Keratinocyte (primary cell): ENCODE measurements around the gene SH2D3C. TPM values are rescaled to one million over a fixed set of nuclear protein-coding genes. Genes with fewer than 3 reads are reported as not detected.

Experiments
- DNase-seq: peaks from one replicate; pipeline ENCODE4 v3.0.0-alpha.2; 2011; ENCODE audit warnings: low read depth, missing footprints, low spot score
- FAIRE-seq: peaks from 2 replicates; lab custom pipeline; 2011; peaks lifted over from hg19 to GRCh38; lab: Jason Lieb, UNC
- H2AFZ ChIP-seq: 2 replicates; pipeline ENCODE4 v1.6.0; 2012; ENCODE audit warnings: low read length, control low read depth, inconsistent platforms; ENCODE audit not compliant: control insufficient read depth
- H3K27ac ChIP-seq: 2 replicates; pipeline ENCODE4 v1.5.1; 2011; ENCODE audit warnings: low read length; ENCODE audit not compliant: control insufficient read depth, insufficient read depth
- H3K27me3 ChIP-seq: 3 replicates; pipeline ENCODE4 v1.6.0; 2011; ENCODE audit warnings: low read length; ENCODE audit not compliant: control insufficient read depth, insufficient read depth; ENCODE audit errors: extremely low read depth
- H3K36me3 ChIP-seq, 2 experiments: 2 replicates in 1 of 2; 3 replicates in 1 of 2; pipeline ENCODE4 v1.5.1; 2011; ENCODE audit warnings: low read length in 2 of 2, mild to moderate bottlenecking in 1 of 2; ENCODE audit not compliant: control insufficient read depth in 2 of 2, insufficient read depth in 2 of 2; ENCODE audit errors: extremely low read depth in 1 of 2
- H3K4me1 ChIP-seq: 3 replicates; pipeline ENCODE4 v1.5.1; 2011; ENCODE audit warnings: low read length; ENCODE audit not compliant: control insufficient read depth, insufficient read depth; ENCODE audit errors: extremely low read depth
- H3K4me2 ChIP-seq: 3 replicates; pipeline ENCODE4 v1.6.0; 2011; ENCODE audit warnings: low read depth, low read length; ENCODE audit not compliant: control insufficient read depth, insufficient read depth; ENCODE audit errors: extremely low read depth
- H3K4me3 ChIP-seq, 3 experiments: fragments of 200-600 bp in 1 of 3; sonication (generic) in 1 of 3; 2 replicates in 2 of 3; 3 replicates in 1 of 3; pipeline ENCODE4 v1.5.1; 2011 to 2016; ENCODE audit warnings: low read length in 3 of 3, mild to moderate bottlenecking in 3 of 3, control low read depth in 2 of 3, inconsistent platforms in 1 of 3, low read depth in 1 of 3, mixed read lengths in 1 of 3, mixed run types in 1 of 3, moderate library complexity in 1 of 3; ENCODE audit not compliant: control insufficient read depth in 2 of 3, insufficient read depth in 2 of 3; ENCODE audit errors: extremely low read depth in 1 of 3
- H3K79me2 ChIP-seq: 2 replicates; pipeline ENCODE4 v1.6.0; 2012; ENCODE audit warnings: low read length; ENCODE audit not compliant: control insufficient read depth, insufficient read depth
- H3K9ac ChIP-seq: 3 replicates; pipeline ENCODE4 v1.6.0; 2011; ENCODE audit warnings: low read length; ENCODE audit not compliant: control insufficient read depth, insufficient read depth; ENCODE audit errors: extremely low read depth
- H3K9me1 ChIP-seq: 3 replicates; pipeline ENCODE4 v1.6.0; 2011; ENCODE audit warnings: low read length; ENCODE audit not compliant: control insufficient read depth, insufficient read depth; ENCODE audit errors: extremely low read depth
- H3K9me3 ChIP-seq: 2 replicates; pipeline ENCODE4 v1.5.1; 2012; ENCODE audit warnings: low read depth, low read length; ENCODE audit not compliant: control insufficient read depth
- H4K20me1 ChIP-seq: 3 replicates; pipeline ENCODE4 v1.6.0; 2011; ENCODE audit warnings: low read length; ENCODE audit not compliant: control insufficient read depth, insufficient read depth; ENCODE audit errors: extremely low read depth
- EZH2 ChIP-seq: IDR thresholded peaks from one replicate; pipeline ENCODE4 v1.6.1; 2012; ENCODE audit warnings: inconsistent platforms, mild to moderate bottlenecking, low read length, moderate library complexity
- dilution Hi-C: fragments of 300-500 bp; cut with MboI; formaldehyde crosslinking; loops from one replicate; pipeline ENCODE4 v1.7.0; 2020; ENCODE audit warnings: low sequenced_read_pairs; ENCODE audit not compliant: extremely low pct_ligation_motif_present
- polyA plus RNA-seq, 5 experiments: library from polyadenylated mRNA; depleted of rRNA in 3 of 5; stranded (reverse) in 3 of 5; stranded (forward) in 1 of 5; unstranded in 1 of 5; fragments of >200 nt; gene quantifications; 1 replicate in 1 of 5; 2 replicates in 3 of 5; 3 replicates in 1 of 5; pipeline versions ENCODE4 v1.2.1 to v1.2.3, GENCODE V29; 2011 to 2012; ENCODE audit warnings: missing spikeins in 2 of 5, low read depth in 1 of 5, low replicate concordance in 1 of 5
- TF ChIP-seq, protein P1 (sequence below), 3 experiments: IDR thresholded peaks in 1 of 3; conservative IDR thresholded peaks in 1 of 3; optimal IDR thresholded peaks in 1 of 3; 2 replicates in 2 of 3; 3 replicates in 1 of 3; pipeline versions ENCODE3 to v1.5.1; 2011; ENCODE audit warnings: low read length in 3 of 3, mild to moderate bottlenecking in 3 of 3, moderate library complexity in 2 of 3, control low read depth in 1 of 3, inconsistent platforms in 1 of 3; ENCODE audit not compliant: insufficient read depth in 2 of 3; ENCODE audit errors: extremely low read depth in 1 of 3

The SH2D3C gene
- polyA plus RNA-seq, 1 donor (not counting 4 experiments of a cell fraction or from before 2014, with no cell fraction given), result 0.12 TPM

DNA sequence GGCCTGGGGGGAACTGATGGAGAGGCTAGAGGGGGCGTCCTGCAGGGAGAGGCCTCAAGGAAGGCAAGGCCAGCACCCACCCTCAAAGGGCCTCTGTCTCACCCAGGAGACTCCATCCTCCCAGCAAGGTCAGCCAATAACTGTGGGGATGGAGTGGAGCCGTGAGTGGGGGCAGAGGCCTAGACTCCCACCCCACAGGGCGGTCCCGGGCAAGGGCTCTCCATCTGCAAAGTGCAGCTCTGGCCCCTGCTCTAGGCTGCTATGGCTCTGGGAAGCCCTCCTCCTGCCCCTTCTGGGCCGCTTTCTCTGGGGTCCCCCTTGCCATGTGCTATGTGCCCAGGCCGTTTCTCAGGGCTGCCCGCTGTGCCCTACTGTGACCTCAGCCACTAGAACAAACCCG lies 38.3 kb upstream of the SH2D3C start:
- Histone ChIP-seq H3K27me3 (no peaks in the 10 kb centered on the region), H2AFZ (no peak overlapping the region), H3K79me2 (no peaks in the 10 kb centered on the region), H3K27ac (no peak overlapping the region), H3K36me3 (peaks cover 19 to 25% of the 10 kb centered on the region in 2 experiments), H3K4me2 (no peak overlapping the region), H3K9me3 (no peaks in the 10 kb centered on the region), H3K9me1 (no peaks in the 10 kb centered on the region), H4K20me1 (no peaks in the 10 kb centered on the region), H3K4me3 (no peak overlapping the region), H3K4me1 (no peaks in the 10 kb centered on the region), H3K9ac (no peak overlapping the region)
- no peak for FAIRE-seq
- no peak for DNase-seq
- dilution Hi-C loops, result no loop called here
- TF ChIP-seq, protein P1, sequence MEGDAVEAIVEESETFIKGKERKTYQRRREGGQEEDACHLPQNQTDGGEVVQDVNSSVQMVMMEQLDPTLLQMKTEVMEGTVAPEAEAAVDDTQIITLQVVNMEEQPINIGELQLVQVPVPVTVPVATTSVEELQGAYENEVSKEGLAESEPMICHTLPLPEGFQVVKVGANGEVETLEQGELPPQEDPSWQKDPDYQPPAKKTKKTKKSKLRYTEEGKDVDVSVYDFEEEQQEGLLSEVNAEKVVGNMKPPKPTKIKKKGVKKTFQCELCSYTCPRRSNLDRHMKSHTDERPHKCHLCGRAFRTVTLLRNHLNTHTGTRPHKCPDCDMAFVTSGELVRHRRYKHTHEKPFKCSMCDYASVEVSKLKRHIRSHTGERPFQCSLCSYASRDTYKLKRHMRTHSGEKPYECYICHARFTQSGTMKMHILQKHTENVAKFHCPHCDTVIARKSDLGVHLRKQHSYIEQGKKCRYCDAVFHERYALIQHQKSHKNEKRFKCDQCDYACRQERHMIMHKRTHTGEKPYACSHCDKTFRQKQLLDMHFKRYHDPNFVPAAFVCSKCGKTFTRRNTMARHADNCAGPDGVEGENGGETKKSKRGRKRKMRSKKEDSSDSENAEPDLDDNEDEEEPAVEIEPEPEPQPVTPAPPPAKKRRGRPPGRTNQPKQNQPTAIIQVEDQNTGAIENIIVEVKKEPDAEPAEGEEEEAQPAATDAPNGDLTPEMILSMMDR (optimal IDR thresholded peaks at IDR 0.05 in 1 of 3, IDR thresholded peaks at IDR 0.05 in 1 of 3, conservative IDR thresholded peaks at IDR 0.05 in 1 of 3; ENCODE audit: extremely low read depth in 1 of 3, insufficient read depth in 2 of 3, low read length in 3 of 3), result no peak
- no peak for TF ChIP-seq EZH2

- dilution Hi-C loops, result no loop called here
- no peak overlapping the region for H3K4me2 ChIP-seq
- H3K36me3 ChIP-seq, result peaks cover 19 to 26% of the 10 kb centered on the region in 2 experiments
- no peak overlapping the region for H3K4me3 ChIP-seq
- H3K4me1 ChIP-seq, result no peaks in the 10 kb centered on the region
- TF ChIP-seq, protein P1 (optimal IDR thresholded peaks at IDR 0.05 in 1 of 3, IDR thresholded peaks at IDR 0.05 in 1 of 3, conservative IDR thresholded peaks at IDR 0.05 in 1 of 3; ENCODE audit: extremely low read depth in 1 of 3, insufficient read depth in 2 of 3, low read length in 3 of 3), result no peak
- no peak for TF ChIP-seq EZH2
- no peaks in the 10 kb centered on the region for H3K79me2 ChIP-seq
- H2AFZ ChIP-seq, result no peak overlapping the region
- H3K9ac ChIP-seq, result no peak overlapping the region
- no peaks in the 10 kb centered on the region for H4K20me1 ChIP-seq
- H3K9me3 ChIP-seq, result no peaks in the 10 kb centered on the region
- H3K27ac ChIP-seq, result no peak overlapping the region
- no peaks in the 10 kb centered on the region for H3K9me1 ChIP-seq
- FAIRE-seq (no peak), DNase-seq (no peak)
- no peaks in the 10 kb centered on the region for H3K27me3 ChIP-seq
These were observed 37.9 kb upstream of the SH2D3C start for GRCh38 chr9:127816362-127816725.
